ENCODE data around the gene CYP2A13.

DNA sequence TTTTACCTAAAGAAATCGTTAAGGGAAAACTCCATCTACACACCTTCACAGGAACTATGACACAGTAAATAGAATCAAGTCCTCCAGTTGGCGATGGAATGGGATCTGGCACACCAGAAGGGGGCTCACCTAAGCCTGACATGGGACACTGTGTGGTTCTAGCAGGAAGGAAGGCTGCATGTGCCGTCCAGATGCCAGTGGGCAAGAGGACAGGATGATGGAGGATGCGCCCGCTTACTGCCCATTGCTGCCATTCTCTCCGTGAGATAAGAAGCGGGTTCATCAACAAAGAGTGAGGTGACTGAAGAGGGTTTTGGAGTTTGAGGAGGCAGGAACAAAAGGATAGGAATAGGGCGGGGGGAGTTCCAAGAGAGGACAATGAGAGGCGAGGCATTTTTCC lies 23.0 kb downstream of the CYP2A13 start:
- TF ChIP-seq, protein P1, sequence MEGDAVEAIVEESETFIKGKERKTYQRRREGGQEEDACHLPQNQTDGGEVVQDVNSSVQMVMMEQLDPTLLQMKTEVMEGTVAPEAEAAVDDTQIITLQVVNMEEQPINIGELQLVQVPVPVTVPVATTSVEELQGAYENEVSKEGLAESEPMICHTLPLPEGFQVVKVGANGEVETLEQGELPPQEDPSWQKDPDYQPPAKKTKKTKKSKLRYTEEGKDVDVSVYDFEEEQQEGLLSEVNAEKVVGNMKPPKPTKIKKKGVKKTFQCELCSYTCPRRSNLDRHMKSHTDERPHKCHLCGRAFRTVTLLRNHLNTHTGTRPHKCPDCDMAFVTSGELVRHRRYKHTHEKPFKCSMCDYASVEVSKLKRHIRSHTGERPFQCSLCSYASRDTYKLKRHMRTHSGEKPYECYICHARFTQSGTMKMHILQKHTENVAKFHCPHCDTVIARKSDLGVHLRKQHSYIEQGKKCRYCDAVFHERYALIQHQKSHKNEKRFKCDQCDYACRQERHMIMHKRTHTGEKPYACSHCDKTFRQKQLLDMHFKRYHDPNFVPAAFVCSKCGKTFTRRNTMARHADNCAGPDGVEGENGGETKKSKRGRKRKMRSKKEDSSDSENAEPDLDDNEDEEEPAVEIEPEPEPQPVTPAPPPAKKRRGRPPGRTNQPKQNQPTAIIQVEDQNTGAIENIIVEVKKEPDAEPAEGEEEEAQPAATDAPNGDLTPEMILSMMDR (IDR thresholded peaks at IDR 0.05), result no peak
- TF ChIP-seq POLR2A (IDR thresholded peaks at IDR 0.05), result no peak

All from body of pancreas (tissue), 4 donors.